ENCODE results near the gene IL31RA.
"Not testable (repeated sequence)": the region's sequence is repeated elsewhere in the genome, so short reads cannot be mapped to it uniquely, and the experiment has no call there.

The IL31RA gene

DNA sequence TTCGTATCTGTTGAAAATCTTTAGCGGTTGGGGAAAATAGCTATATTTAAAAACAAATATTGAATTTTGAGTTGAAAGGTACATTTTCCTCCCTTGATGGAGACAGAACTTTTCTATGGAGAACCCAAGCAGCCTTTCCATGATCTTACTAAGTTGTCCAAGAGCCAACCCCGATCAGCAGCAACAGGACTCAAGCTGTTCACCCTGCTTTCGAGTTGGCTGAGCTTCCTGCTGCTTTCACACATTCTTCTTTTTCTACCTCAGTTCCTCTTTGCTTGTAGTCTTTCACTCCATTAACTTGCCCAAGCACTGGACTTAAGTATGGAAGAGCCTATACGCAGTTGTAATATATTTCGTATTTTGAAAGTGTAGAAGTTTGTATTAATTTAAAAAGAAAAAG, 84.2 kb downstream of the IL31RA start:
- Histone ChIP-seq H3K36me3 (ENCODE audit: control insufficient read depth, low read length) (peaks cover 2% of the 10 kb centered on the region; the same call in 1 of the 2 replicates), H3F3A (ENCODE audit: control insufficient read depth, insufficient read depth) (peaks cover 3% of the 10 kb centered on the region; the same call in 1 of the 2 replicates), H3K9me3 (ENCODE audit: control insufficient read depth, insufficient read depth, low read length) (no peaks in the 10 kb centered on the region), H3K79me2 (ENCODE audit: control insufficient read depth, low read length) (no peaks in the 10 kb centered on the region), H3K4me1 (ENCODE audit: control insufficient read depth, low read length) (no peaks in the 10 kb centered on the region), H3K27me3 (ENCODE audit: control insufficient read depth, low read length) (no peaks in the 10 kb centered on the region), H3K9me2 (replicated peaks; ENCODE audit: control insufficient read depth, low read length) (no peaks in the 10 kb centered on the region), H3K4me3 (ENCODE audit: low read length) (no peak overlapping the region), H4K20me1 (ENCODE audit: control insufficient read depth, insufficient read depth, low read depth, low read length) (no peaks in the 10 kb centered on the region), H3K4me2 (ENCODE audit: low read length) (no peak overlapping the region), H3K27ac (ENCODE audit: low read depth, low read length) (no peak overlapping the region)
- no peak for TF ChIP-seq EZH2phosphoT487 (IDR thresholded peaks at IDR 0.05; ENCODE audit: borderline replicate concordance, low read length)
- no peak for TF ChIP-seq CTCF (IDR thresholded peaks at IDR 0.05; ENCODE audit: low read depth, low read length, poor library complexity, severe bottlenecking)

DNA sequence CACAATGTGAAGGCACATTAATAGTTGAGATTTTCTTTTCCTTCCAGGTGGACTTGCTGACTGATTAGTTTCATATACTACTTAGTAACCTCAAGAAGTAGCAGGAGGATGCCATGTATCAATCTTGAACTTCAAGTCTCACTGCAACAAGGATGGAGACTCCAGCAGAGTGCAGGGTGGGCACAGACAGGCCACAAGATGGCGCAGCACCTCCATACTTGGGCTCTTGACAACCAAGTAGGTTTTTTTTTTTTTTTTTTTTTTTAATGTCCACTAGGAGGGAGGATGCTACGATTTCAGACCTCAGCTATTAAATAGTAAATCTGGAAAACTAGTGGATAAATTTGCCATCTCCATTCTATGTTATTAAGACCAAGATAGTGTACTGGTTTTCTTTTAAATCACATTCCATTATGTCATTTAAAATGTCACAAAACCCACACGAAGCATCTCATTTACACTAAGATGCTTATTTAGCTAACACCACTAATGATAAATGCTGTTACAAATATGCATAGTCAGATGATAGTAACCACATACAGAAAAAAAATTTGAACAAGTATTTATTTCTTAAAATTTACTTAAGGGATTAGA, 85.0 kb downstream of the IL31RA start:
- Histone ChIP-seq H3K79me2 (ENCODE audit: control insufficient read depth, low read length) (no peaks in the 10 kb centered on the region), H3K27ac (ENCODE audit: low read depth, low read length) (no peak overlapping the region), H4K20me1 (ENCODE audit: control insufficient read depth, insufficient read depth, low read depth, low read length) (no peaks in the 10 kb centered on the region), H3F3A (ENCODE audit: control insufficient read depth, insufficient read depth) (peaks cover 3% of the 10 kb centered on the region; the same call in 1 of the 2 replicates), H3K9me3 (ENCODE audit: control insufficient read depth, insufficient read depth, low read length) (no peaks in the 10 kb centered on the region), H3K4me1 (ENCODE audit: control insufficient read depth, low read length) (no peaks in the 10 kb centered on the region), H3K4me2 (ENCODE audit: low read length) (no peak overlapping the region), H3K27me3 (ENCODE audit: control insufficient read depth, low read length) (no peaks in the 10 kb centered on the region), H3K36me3 (ENCODE audit: control insufficient read depth, low read length) (peaks cover 9% of the 10 kb centered on the region), H3K4me3 (ENCODE audit: low read length) (no peak overlapping the region), H3K9me2 (replicated peaks; ENCODE audit: control insufficient read depth, low read length) (no peaks in the 10 kb centered on the region)
- TF ChIP-seq EZH2phosphoT487 (IDR thresholded peaks at IDR 0.05; ENCODE audit: borderline replicate concordance, low read length): no peak
- TF ChIP-seq CTCF (IDR thresholded peaks at IDR 0.05; ENCODE audit: low read depth, low read length, poor library complexity, severe bottlenecking): peak; percentile 89

- not testable (repeated sequence) for H3K4me2 ChIP-seq (ENCODE audit: low read length); H3K4me1 ChIP-seq (ENCODE audit: control insufficient read depth, low read length); H4K20me1 ChIP-seq (ENCODE audit: control insufficient read depth, insufficient read depth, low read depth, low read length); H3K27me3 ChIP-seq (ENCODE audit: control insufficient read depth, low read length); H3F3A ChIP-seq (ENCODE audit: control insufficient read depth, insufficient read depth); H3K4me3 ChIP-seq (ENCODE audit: low read length); H3K27ac ChIP-seq (ENCODE audit: low read depth, low read length); H3K79me2 ChIP-seq (ENCODE audit: control insufficient read depth, low read length); H3K9me2 ChIP-seq (replicated peaks; ENCODE audit: control insufficient read depth, low read length); H3K9me3 ChIP-seq (ENCODE audit: control insufficient read depth, insufficient read depth, low read length)
- peaks cover 19% of the 10 kb centered on the region for H3K36me3 ChIP-seq (ENCODE audit: control insufficient read depth, low read length)
These were observed 86.4 kb downstream of the IL31RA start for GRCh38 chr5:55937598-55937997.

GRCh38 chr5:55941154-55941553, 90.0 kb downstream of the IL31RA start:
- H3K4me2 ChIP-seq (ENCODE audit: low read length); H4K20me1 ChIP-seq (ENCODE audit: control insufficient read depth, insufficient read depth, low read depth, low read length); H3K4me1 ChIP-seq (ENCODE audit: control insufficient read depth, low read length); H3K9me2 ChIP-seq (replicated peaks; ENCODE audit: control insufficient read depth, low read length); H3F3A ChIP-seq (ENCODE audit: control insufficient read depth, insufficient read depth); H3K4me3 ChIP-seq (ENCODE audit: low read length); H3K27me3 ChIP-seq (ENCODE audit: control insufficient read depth, low read length); H3K27ac ChIP-seq (ENCODE audit: low read depth, low read length); H3K79me2 ChIP-seq (ENCODE audit: control insufficient read depth, low read length); H3K9me3 ChIP-seq (ENCODE audit: control insufficient read depth, insufficient read depth, low read length): not testable (repeated sequence)
- peaks cover 23% of the 10 kb centered on the region for H3K36me3 ChIP-seq (ENCODE audit: control insufficient read depth, low read length)
